ENCODE measurements around the gene ACP1.
"Not testable (repeated sequence)": the region's sequence is repeated elsewhere in the genome, so short reads cannot be mapped to it uniquely, and the experiment has no call there.

The ACP1 gene

DNA sequence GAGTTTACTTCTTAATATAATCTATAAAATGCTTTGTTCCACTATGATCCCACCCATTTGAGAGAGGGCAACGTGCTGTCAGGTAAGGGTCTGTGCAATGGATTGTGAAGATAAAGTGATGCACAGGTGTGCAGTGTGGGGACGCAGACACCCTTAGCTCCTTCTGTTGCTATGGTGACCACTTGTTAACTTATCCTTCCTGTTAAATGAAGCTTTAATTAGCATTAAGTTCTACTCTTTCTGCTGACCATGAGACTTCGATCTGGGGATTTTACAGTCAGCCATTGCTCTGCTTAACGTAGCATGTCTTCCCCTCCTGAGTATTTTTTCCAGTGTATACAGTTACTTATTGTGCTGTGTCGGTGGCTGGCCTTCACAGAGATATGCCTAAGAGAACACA lies 46.2 kb downstream of the ACP1 start:
- DNase-seq (ENCODE audit: low read depth) = no peak

DNA sequence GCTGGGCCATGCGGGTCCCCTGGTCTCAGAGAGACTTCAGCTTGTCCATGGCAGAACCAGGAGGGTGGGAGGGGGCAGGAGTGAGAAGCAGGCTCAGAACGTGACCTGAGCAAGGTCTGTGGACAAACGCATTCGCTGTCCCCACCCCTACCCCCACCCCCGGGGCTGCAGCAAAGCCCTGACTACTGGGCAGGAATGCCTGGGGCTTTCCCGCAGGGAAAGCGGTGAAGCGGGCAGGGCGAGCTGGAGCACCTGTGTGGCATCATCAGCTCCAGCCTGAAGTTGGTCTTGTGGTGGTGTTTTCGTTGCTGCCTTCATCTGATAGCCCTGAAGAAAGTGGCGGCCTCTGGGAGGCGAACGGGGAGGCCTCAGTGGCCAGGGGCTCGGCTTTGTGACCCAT lies 49.2 kb downstream of the ACP1 start:
- DNase-seq (ENCODE audit: low read depth) = no peak

DNA sequence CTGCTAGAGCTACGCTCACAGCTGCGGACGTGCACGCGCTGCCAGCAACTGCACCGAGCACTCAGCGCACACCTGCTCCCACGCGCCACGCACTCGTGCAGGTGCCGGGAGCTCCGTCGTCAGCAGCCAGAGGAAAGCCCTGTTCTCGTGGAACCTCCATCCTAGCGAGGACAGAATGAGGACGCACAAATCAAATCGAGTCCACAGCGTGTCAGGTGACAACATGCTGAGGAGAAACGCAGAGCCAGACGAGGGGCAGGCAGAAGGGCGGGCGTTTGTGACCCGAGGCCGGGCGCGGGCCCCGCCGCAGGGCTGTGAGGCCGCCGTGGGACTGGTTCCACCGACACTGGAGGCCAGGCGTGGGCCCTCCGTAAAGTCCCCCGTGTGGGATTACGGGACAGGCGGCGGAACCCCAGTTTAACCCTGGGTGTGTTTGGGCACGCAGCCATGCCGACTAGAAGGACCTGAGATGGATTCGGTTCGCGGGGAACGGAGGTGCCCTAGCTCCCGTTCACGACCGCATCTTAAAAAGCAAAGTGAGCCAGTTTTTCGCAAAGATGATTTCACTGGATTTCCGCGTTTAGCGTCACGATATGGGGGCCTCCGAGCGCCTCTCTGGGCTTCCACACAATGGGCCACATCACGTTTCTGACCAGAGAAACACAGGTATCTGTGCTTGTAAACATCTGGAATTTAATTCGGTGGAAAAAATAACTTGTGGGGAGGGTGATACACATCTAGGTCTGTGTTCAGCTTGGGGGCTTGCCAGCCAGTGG lies 50.0 kb downstream of the ACP1 start:
- DNase-seq (ENCODE audit: low read depth) = no peak

DNA sequence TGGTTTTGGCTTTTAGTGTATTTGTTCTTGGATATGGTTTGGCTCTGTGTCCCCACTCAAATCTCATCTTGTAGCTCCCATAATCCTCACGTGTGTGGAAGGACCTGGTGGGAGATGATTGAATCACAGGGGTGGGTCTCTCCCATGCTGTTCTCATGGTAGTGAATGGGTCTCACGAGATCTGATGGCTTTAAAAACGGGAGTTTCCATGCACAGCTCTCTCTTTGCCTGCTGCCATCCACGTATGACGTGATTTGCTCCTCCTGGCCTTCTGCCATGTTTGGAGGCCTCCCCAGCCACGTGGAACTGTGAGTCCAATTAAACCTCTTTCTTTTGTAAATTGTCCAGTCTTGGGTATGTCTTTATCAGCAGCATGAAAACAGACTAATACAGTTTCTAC lies 51.2 kb downstream of the ACP1 start:
- not testable (repeated sequence) for DNase-seq (ENCODE audit: low read depth)

DNA sequence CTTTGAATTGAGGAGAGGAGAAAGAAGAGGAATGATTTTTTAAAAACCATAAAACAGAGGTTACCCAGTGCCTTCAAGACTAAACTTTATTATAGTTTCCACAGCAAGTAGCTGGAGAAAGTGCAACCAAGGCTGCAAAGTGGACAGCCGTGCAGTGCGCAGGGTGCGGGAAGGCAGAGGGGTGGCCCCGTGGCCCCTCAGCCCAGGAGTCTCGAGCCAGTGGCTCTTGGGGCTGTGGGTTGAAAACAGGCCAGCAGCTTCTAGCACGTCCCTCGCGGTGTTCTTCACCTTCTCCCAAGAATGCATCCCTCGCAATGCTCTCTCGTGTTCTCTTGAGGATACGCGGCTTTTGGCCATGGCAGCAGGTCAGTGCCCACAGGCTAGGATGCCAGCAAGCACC lies 51.6 kb downstream of the ACP1 start:
- no peak for DNase-seq (ENCODE audit: low read depth)

DNA sequence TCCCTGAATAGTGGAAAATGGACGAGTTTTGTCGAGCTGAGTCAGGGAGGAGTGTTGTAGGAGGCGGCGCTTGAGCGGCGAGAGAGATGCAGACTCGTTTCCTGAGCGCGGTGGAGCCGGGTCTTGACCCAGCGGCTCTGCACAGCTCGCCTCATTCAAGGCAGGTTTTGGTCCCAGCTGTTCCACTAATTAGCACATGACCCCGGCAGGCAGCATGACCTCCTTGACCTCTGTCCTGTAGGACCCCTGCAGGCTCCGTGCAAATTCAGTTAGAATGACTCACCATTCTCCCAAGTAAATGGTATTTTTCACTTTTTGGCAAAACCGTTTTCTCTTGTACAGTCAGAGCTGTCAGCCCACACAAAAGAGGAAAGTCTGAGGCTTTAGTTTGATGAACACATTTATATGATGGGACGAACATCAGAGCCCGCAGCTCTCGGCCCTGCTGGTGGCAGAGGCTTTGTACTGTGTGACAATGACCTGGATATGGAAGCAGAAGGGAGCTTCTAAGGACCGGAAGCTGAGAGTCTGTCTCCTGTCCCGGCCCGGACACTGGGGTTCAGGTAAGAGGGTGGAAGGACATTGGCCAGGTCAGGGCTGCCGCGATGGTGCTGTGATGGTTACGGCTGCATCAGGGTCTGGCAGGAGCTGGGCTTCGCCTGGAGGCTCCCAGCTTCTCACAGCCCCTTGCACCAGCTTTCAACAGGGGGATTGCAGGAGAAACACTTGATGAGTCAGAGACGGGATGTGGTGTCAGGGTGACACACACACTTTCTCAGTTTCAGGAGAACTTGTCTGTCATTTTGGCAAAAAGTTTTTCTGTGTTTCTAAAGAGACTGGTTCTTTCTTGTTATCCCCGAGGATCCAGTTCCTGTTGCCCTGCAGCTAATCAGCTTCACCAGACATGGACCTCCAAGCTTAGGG lies 53.0 kb downstream of the ACP1 start:
- DNase-seq (ENCODE audit: low read depth) = peak; percentile 8

DNA sequence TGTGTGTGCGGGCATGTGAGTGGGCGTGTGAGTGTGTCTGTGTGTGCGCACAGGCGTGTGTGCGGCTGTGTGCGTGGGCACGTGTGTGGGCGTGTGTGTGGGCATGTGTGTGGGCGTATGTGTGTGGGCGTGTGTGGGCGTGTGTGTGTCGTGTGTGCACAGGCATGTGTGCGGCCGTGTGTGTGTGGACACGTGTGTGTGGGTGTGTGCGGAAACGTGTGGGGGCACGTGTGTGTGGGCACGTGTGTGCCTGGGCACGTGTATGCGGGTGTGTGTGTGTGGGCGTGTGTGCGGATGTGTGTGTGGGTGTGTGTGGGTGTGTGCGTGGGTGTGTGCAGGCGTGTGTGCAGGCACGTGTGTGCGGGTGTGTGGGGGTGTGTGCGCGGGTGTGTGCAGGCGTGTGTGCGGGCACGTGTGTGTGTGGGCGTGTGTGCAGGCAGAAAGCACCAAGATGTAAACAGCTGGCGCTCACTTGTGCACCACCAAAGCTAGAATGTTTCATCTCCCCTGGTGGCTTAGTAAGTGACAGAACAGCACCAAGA lies 54.4 kb downstream of the ACP1 start:
- no peak for DNase-seq (ENCODE audit: low read depth)

DNA sequence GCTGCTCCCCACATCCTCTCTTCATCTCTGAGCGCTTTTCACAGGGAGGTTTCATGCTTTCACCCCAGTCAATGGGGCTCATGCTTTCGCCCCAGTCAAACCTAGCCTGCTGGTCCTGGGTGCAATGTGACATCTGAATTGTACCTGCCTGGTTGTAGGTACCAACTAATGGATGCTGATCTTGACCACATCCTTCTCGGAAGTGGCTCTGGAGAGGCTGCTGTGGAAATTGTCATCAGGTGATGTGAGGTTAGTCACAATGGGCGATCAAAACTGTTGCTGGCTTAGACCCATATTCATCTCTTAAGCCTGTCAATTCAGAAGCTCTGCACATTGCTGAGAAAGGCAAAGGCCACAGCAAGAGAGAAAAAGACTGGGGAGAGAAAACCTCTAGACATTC lies 55.8 kb downstream of the ACP1 start:
- no peak for DNase-seq (ENCODE audit: low read depth)

DNA sequence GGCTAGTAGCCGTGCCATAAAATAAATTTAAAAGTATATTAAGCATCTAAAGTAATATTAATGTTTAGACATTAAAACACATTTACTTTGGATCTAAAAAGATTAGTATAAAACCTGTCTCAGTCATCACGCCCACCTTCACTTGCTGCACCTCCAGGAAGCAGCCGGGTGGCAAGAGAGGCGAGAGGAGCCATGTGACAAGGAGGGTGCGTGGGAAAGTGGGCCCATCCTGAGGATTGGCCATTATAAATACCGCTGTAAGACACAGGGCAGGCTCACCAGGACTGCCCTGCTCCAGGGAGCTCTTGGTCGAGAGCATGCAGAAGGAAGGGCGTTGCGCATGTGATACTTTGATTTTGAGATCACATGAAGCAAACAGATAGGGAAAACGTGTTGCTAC lies 57.6 kb downstream of the ACP1 start:
- no peak for DNase-seq (ENCODE audit: low read depth)

DNA sequence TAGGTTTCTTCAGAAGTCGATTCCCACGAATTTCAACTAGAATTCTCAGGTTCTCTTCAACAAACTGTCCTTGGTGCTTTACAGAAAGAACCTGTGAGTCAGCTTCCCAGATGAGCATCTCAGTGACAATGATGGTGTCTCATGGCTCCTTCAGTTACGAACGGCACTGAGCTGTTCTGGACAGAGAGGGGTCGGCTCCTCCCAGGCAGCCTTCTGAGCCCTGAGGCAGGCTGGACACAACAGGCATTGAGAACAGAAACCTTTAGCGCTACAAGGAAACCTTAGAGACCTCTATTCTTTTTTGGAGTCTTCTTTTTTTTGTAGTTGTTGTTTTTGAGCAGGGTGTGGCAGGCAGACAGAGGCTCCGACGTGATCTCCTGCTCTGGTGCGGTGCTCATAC lies 58.3 kb downstream of the ACP1 start:
- no peak for DNase-seq (ENCODE audit: low read depth)

Data from iris pigment epithelial cell (primary cell).